HG03378 (cell line): ENCODE results near the gene FBXL3.
A peak's percentile ranks its signal among the peaks of the same experiment; 100 is the strongest.
"Not testable (repeated sequence)": the region's sequence is repeated elsewhere in the genome, so short reads cannot be mapped to it uniquely, and the experiment has no call there.

Source experiments
- ATAC-seq: cut with Tn5 transposase; IDR thresholded peaks from one replicate; pipeline ENCODE4 v1.9.1; 2021; ENCODE audit warnings: mild to moderate bottlenecking, moderate library complexity; ENCODE audit not compliant: unreplicated experiment

Gene FBXL3

DNA sequence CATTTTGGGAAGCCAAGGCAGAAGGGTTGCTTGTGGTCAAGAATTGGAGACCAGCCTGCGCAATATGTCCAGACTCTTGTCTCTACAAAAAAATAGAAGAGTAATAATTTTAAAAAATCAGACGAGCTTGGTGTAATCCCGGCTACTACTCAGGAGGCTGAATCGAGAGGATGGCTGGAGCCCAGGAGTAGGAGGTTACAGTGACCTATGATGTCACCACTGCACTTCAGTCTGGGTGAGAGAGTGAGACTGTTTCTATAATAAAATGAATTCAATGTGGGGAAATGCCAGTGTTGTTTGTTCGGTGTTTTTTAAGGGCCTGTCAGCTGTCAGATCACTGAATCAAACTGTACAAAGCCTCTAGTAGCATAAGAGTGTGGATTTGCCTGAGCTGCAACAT, 1.2 kb upstream of the FBXL3 start:
- ATAC-seq = no peak

DNA sequence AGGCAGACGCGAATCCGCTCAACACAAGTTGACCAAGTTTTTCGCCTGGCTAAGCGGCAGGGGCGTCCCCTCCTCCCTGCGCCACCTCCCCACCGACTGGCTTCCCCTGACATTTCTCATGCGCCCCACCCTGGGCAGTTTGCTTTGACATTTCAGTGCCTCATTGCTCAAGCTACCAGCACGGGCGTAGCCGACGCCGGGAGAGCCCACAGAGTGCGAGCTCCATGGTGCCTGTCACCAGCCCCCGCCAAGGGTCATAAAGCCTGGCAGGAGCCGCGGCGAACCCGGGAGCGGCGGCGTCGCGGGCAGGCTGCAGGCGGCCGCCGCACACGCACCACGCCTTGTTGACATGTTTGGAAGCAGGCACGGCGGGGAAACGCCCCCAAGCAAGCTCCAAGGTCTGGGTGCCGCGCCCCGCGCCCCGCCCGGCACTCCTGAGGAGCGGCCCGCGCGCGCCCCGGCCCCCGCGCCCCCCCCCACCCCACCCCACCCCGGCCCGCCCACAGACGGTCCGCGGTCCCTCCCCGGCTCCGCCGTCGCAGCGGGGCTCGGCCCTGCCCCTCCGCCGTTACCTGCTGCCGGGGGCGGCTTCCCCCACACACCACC, 601 bp downstream of the FBXL3 start:
- ATAC-seq = peak; percentile 52

DNA sequence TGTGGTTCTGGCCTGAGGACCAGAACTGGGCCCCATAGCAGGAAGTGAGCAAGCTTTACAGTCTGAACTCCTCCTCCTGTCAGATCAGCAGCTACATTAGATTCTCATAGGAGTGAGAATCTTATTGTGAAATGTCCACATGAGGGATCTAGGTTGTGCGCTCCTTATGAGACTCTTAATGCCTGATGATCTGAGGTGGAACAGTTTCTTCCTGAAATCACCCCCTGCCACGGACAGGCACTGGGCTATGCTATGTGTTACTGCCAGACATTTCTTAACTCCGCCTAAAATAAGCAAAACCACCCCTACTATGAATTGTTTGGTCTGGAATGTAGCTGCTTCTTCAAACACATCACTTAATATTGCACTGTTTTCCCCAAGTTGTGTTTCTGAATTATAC, 4.6 kb downstream of the FBXL3 start:
- no peak for ATAC-seq

DNA sequence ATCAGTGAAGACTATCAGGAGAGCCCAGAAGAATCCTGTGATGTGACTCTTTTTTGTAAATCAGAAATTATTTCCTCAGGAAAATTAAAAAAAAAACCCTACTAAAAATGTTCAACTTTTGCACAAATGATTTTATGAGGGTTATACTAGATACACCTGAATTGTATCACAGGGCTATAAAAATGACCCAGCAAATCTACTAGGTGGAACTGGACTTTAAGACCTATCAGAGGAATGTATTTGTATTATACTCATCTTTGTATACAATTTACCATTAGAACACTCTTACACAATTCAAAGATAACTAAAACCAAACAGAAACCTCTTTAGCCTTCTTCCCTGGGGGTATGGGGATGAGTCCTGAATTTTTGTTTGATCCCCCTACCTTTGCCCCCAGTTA, 7.2 kb downstream of the FBXL3 start:
- ATAC-seq = no peak

DNA sequence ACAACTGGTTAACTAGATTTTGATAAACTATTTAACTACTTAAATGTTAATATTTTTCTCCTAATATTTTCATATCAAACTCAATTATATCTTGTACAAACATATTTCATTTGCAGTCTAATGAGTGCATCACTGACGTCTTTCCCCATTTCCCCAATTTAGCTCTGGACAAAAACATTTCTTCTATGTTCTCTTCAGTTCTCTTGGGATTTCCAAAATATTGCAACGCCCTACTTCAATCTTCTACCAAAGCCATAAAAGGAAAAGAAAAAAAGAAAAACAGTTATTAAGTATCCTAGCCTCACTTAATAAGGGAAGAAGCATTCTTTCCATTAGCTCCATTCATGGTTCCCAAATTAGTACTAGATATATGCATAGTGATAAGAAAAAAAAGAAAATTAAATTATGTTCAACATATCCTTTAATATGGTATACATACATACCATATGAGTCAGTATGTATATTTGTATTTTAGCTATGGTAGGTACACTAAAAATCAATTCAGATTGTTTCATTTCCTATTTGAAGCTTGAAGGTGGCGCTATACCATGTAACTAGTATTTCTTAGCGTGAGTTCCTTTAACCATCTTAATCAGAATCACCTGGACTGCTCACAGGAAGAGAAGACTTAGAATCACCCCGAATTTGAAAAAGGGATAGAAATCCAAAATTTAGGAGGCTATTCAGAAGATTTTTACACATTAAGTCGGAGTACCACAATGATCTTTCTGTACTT, 9.9 kb downstream of the FBXL3 start:
- no peak for ATAC-seq

DNA sequence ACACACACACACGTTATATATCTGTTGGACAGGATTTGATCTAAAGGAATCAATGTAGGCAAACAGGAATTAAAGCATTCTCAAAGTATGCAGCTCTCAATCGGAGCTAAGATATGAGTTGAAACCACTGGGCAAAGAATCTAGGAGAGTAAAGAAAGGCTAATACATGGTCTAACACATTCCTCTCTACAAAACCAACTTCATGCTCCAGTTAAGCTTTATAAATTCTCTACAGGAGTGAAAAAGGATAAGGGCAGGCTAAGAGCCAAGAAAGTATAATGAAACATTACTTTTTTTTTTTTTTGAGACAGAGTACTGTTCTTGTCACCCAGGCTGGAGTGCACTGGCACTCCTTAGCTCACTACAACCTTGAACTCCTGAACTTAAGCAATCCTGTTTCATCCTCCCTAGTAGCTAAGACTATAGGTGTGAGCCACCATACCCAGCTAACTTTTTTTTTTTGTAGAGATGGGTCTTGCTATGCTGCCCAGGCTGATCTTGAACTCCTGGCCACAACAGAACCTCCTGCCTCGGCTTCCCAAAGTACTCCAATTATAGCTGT, 10.6 kb downstream of the FBXL3 start:
- ATAC-seq = no peak

DNA sequence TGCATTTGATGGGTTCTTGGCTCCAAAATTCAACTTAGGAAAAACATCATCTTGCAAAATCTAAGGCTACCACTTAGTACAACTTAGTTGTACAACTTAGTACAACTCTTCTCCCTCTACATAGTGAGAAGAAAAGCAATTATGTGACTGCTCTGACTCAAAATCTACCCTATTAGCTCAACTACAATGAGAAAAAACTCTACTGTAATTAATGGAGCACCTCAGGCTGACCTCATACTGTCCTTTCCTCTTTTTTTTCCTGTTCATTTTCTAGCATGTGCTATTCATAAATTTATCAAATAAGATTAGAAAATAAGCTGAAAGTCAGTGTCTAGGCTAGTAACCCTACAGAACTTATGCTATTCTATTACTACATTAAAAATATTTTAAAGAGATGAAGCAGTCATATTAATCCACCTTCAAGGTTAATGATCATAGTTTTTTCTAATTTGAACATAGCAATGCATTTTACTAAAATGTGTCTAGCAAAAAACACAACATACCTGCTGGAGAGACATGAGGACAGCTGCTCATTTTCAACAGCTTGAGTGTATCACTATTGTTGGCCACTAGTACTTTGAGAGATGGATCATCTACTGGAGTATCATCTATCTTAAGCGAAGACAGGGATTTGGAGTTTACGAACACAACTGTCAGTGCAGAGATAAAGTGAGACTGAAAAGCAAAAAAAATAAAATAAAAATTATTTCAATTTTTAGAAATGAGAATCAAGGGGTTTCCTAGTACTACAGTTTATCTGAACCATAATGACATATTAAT, 11.9 kb downstream of the FBXL3 start:
- no peak for ATAC-seq

DNA sequence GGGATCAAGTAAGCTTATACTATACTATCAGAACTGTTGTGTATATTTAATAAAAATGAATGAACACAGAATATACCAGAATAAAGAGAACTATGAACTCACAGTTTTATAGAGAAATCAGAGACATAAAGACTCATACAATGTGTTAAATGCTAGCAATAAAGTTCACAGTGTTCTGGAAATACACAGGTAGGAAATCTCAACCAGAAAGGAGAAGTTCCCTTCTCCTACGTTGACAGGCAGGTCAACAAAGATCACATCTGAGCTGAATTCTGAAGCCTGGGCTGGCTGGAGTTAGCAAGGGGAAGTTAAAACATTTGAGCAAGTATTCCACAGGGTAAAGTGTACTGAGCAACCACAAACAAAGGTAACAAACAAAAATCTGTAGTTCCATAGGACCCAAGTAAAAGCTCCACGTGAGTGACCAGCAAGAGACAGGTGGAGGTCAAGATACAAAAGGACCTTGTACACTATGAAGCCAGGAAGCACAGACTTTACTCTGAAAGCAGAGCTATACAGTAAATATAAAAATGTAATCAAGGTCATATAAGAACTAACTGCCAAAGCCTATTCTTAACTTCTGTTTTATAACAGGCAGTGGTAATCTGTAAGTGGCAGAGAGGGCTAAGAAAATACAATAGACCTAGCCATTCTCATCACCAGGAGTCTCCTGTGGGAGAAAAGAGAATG, 13.0 kb downstream of the FBXL3 start:
- ATAC-seq = no peak

DNA sequence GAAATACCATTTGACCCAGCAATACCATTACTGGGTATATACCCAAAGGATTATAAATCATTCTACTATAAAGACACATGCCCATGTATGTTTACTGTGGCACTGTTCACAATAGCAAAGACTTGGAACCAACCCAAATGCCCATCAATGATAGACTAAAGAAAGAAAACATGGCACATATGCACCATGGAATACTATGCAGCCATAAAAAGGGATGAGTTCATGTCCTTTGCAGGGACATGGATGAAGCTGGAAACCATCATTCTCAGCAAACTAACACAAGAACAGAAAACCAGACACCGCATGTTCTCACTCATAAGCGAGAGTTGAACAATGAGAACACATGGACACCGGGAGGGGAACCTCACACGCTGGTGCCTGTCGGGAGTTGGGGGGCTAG, 17.2 kb downstream of the FBXL3 start:
- not testable (repeated sequence) for ATAC-seq

DNA sequence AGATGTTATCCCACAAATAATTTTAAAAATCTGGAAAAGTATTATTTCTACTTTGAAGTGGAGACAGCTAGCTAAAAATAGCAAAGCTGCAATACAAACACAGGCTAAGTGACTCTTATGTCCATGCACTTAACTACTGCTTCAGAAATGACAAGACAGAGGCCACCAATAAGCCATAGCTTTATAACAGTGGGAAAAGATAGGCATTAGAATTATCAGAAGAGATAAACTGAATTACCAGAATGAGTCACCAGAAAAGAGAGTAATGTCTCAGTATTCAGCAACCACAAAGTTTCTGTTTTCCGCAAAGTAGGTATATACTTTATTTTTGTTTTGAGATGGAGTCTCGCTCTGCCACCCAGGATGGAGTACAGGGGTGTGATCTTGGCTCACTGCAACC, 17.9 kb downstream of the FBXL3 start:
- peak; percentile 70 for ATAC-seq

DNA sequence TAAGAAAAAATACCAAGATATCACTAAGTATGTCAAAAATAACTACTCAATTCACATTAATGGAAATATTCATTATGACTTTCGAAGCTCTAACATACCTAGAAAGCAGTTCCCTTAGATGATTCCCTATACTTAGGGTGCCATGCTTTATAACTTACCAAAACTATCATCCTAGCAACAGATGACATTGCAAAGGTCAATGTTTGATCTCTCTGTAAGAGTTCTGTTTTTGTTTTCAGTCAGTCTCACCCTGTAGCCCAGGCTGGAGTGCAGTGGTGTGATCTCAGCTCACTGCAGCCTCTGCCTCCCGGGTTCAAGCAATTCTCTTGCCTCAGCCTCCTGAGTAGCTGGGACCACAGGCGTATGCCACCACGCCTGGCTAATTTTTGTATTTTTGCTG, 18.6 kb downstream of the FBXL3 start:
- ATAC-seq = peak; percentile 60

DNA sequence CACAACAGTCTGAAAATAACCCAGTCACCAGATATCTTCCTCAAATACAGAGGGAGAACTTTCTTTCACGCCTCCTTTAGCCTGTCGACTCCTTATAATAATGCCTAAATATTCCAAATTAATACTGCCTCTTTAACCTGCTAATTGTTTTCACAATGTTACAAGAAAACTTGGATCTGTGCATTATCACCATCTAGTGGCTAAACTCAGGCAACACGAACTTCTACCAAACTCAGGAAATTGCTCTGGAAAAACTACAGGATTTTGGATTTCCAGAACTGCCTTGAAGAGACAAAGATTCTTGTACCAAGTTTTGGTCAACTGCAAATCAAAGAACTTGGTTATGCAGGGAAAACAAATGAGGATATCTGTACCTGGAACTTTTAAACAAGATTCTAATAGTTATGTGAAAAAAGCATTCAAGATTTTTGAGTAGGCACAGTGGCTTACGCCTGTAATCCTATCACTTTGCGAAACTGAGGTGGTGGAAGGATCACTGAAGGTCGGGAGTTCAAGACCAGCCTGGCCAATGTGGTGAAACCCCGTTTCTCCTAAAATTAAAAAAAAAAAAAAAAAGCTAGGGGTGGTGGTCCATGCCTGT, 24.3 kb downstream of the FBXL3 start:
- ATAC-seq = no peak

DNA sequence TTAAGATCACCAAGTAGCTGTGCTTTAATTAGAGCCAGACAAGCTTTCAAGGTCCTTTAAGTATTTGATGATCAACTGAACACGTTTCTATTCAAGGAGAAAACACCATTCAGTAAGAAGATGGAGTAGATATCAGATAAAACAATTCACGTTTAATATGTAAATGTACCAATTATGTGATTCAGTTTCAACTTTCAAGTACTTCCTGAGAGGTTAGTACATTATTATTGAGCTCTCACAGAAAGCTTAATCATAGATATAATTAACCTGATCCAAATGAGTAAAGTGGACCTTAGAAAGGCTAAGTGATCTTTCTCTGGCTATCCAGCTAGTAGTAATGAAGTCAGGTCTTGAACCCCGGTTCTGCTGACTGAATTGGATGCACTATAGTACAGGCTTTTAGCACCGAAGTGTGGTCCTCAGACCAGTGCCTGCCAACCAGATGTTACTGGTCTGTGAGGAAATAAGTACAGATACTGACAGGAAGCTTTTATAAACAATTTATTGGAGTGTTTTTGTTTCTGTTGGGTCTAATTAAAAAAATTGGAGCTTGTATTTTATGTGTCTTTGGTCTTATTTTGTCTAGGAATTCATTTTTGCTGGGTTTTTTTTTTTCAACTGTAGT, 24.9 kb downstream of the FBXL3 start:
- ATAC-seq = no peak

DNA sequence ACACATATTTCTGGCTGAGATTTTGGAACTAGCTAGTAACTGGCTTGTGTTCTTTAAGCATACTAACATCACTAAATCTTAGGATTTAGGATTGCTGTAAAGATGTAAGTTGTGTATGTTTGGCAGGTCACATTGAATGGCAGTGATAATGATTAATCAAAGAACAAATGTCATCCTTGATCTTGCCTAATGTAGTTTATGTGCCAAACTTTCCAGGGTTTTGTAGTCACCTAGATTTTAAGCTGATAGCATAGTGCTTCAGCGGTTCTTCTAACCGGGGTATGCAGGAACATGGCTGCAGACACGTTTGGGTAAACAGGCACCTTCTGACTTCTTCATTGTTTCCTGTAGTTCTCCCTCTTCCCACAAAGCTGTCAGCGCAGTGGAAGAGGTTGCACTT, 25.4 kb downstream of the FBXL3 start:
- ATAC-seq = no peak

DNA sequence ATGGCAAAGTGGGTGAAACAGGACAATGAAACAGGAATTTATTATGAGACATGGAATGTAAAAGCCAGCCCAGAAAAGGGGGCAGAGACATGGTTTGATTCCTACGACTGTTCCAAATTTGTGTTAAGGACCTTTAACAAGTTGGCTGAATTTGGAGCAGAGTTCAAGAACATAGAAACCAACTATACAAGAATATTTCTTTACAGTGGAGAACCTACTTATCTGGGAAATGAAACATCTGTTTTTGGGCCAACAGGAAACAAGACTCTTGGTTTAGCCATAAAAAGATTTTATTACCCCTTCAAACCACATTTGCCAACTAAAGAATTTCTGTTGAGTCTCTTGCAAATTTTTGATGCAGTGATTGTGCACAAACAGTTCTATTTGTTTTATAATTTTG, 26.5 kb downstream of the FBXL3 start:
- no peak for ATAC-seq

DNA sequence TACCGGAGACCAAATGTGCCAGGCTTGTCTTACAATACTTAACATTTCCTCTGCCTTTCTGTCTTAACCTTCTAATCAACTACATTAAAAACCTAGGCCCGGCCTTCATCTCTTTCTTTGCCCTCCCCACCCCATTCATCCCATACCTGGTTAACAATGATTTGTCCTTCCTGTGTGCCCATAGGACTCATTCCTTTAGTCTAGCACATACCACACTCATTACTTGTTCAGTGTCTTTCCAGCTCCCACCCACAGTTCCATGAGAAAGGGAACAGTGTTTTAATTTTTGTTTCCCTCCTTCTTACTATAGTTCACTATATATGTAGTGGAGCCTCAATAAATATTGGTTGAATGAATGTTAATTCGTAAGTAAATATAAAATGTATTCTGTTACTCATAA, 32.7 kb downstream of the FBXL3 start:
- no peak for ATAC-seq

DNA sequence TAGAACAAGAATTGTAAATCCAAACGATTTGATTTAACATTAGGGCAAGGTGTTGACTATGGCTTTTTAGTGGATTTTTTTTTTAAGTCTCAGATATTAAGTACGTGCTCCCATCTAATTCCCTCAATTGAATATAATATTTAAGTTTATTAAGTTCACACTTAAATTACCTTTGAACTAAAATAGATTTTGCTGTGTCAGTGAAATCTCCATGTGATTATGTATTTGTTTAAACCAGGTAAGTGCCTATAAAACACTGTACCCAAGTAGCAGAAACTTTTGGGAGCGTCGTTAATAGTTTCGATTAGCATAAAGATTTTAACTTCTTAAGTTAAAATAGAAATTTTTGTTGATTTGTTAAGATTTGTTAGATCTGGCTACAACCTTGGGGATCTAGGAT, 33.5 kb downstream of the FBXL3 start:
- ATAC-seq = no peak

DNA sequence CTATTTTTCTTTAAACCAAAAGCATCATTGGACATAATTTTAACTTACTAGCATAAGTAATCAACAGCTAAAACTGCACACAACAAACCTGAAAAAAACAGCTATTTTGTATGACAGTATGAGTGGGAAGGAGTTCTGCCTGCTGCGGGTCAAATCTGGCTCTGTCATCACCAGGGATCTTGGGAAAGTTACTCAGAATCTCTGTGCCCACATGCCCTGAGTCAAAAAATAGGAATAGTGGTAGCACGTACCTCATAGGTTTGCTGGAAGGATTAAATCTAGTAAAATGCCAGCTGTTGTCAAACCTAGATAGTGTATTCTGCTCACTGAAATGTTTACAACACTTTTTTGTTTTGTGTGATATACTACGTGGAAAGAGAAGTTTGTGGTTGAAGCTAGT, 33.9 kb downstream of the FBXL3 start:
- no peak for ATAC-seq

DNA sequence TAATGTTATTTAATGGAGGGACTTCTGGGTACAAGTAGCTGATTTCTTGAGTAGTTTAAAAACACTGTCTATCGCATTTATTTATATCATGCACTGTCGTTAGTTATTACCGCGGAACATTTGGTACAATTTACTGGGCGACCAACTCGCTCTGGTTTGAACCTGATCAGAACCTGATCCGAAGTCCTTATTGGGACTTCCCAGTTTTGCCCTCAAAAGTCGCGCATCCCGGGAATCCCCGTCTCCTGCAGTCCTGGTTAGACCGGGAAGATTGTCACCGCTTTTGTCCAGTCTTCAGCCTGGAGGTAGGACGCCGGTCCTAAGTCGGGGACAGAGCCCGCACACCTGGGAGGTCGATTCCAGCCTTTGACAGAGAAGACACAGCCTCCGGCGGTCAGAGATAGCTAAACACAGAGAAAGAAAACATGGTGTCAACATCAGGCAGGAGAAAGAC, 34.4 kb downstream of the FBXL3 start:
- ATAC-seq = peak; percentile 5
